Suprapubic skin (tissue), 4 donors: Measurements from ENCODE around the gene NPLOC4.

Experiments
- CTCF ChIP-seq, 2 donors: fragments of 200-600 bp in 1 of 2; fragments of 450-650 bp in 1 of 2; sonication (generic) in 1 of 2; IDR thresholded peaks; one replicate each; pipeline ENCODE4 v1.5.1; 2016 to 2019; ENCODE audit warnings: antibody characterized with exemption in 2 of 2, mild to moderate bottlenecking in 1 of 2, moderate library complexity in 1 of 2
- POLR2A ChIP-seq, 2 donors: fragments of 450-650 bp; IDR thresholded peaks; one replicate each; pipeline ENCODE4 v1.6.1; 2017; ENCODE audit warnings: antibody characterized with exemption in 2 of 2, mild to moderate bottlenecking in 2 of 2, moderate library complexity in 2 of 2
- POLR2AphosphoS5 ChIP-seq, 3 donors: sonication (generic); formaldehyde crosslinking; IDR thresholded peaks; one replicate each; pipeline ENCODE4 v1.6.1; 2017; ENCODE audit warnings: antibody characterized with exemption in 3 of 3

DNA sequence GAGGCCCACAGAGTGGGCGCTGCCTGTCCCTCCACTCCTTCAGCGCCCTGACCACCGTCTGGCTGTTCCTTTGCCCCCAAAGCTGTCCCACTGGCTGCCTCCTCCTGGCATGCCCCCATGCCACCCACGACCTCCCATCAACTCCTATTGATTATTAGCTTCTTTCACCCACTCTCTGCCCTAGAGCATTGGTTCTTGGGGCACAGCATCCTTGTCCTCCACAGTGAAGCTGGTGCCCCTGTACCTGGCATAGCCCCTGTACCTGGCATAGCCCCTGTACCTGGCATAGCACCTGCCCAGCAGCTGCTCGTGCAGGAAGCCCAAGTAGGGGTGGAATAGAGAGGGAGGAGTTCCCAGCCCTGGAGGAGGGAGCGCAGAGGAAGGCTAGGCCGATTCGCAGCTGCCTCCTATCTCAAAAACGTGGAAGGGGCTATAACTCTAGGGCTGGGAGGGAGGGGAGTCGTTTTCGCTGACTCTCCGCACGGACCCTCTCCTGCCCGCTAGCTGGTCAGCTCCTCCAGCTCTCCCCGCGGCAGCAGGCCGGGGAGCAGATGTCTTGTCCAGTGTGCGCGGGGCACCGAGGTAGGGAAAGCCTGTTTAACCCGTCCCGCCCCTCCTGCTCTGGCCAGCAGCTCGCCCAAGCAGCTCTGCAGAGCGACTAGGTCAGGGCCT lies 118.7 kb downstream of the NPLOC4 start:
- TF ChIP-seq POLR2AphosphoS5 (IDR thresholded peaks at IDR 0.05) = no peak
- TF ChIP-seq CTCF (IDR thresholded peaks at IDR 0.05) = no peak
- TF ChIP-seq POLR2A (IDR thresholded peaks at IDR 0.05) = no peak
